Mucosa of rectum (tissue), 2 donors: ENCODE measurements around the gene RCVRN.
"Not testable (repeated sequence)": the region's sequence is repeated elsewhere in the genome, so short reads cannot be mapped to it uniquely, and the experiment has no call there.

ENCODE experiments used
- H3K27ac ChIP-seq, 2 donors: one replicate each; pipeline ENCODE4 v1.7.0; 2013; ENCODE audit warnings: inconsistent platforms in 2 of 2, low read depth in 2 of 2, low read length in 2 of 2
- H3K27me3 ChIP-seq, 2 donors: one replicate each; pipeline ENCODE4 v1.7.0; 2013; ENCODE audit warnings: low read length in 2 of 2; ENCODE audit not compliant: control insufficient read depth in 2 of 2, insufficient read depth in 2 of 2
- H3K36me3 ChIP-seq, 2 donors: one replicate each; pipeline ENCODE4 v1.7.0; 2013; ENCODE audit warnings: low read length in 2 of 2; ENCODE audit not compliant: control insufficient read depth in 2 of 2, insufficient read depth in 2 of 2
- H3K4me1 ChIP-seq, 2 donors: one replicate each; pipeline ENCODE4 v1.7.0; 2013; ENCODE audit warnings: low read length in 2 of 2, mild to moderate bottlenecking in 1 of 2; ENCODE audit not compliant: control insufficient read depth in 2 of 2, insufficient read depth in 2 of 2
- H3K4me3 ChIP-seq, 2 donors: one replicate each; pipeline ENCODE4 v1.7.0; 2013; ENCODE audit warnings: low read length in 2 of 2
- H3K9ac ChIP-seq, 2 donors: one replicate each; pipeline ENCODE4 v1.7.0; 2013; ENCODE audit warnings: low read length in 2 of 2, low read depth in 1 of 2, mild to moderate bottlenecking in 1 of 2
- H3K9me3 ChIP-seq, 2 donors: one replicate each; pipeline ENCODE4 v1.7.0; 2013; ENCODE audit warnings: low read length in 2 of 2; ENCODE audit not compliant: control insufficient read depth in 2 of 2
- donor health status: healthy.
- donor health status: Normal muscosa, but diverticular disease.

RCVRN gene

DNA sequence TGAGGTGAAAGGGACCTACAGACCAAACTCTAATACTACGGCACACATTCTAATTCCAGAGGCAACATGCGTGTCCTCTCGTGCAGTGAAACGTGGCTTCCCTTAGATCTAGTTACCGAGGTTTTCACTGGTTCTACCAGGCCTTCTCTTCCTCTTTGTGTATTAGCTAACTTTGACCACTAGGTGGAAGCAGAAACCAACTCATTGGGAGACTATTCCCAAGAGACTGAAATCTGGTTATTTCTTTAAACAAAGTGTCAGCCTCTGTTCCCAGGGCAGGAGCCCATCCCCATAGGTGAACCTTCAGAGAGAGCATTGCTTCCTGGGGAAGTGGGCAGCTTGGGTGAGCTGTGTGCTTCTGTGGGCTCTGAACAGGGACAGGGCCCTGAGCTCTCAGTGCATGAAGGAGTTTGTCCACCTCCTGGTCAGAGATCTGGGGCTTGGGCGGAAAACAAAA, 19.7 kb upstream of the RCVRN start:
- Histone ChIP-seq H3K27me3 (no peaks in the 10 kb centered on the region), H3K4me3 (no peak overlapping the region), H3K4me1 (no peaks in the 10 kb centered on the region), H3K9me3 (no peaks in the 10 kb centered on the region), H3K9ac (no peak overlapping the region), H3K36me3 (no peaks in the 10 kb centered on the region), H3K27ac (no peak overlapping the region)

DNA sequence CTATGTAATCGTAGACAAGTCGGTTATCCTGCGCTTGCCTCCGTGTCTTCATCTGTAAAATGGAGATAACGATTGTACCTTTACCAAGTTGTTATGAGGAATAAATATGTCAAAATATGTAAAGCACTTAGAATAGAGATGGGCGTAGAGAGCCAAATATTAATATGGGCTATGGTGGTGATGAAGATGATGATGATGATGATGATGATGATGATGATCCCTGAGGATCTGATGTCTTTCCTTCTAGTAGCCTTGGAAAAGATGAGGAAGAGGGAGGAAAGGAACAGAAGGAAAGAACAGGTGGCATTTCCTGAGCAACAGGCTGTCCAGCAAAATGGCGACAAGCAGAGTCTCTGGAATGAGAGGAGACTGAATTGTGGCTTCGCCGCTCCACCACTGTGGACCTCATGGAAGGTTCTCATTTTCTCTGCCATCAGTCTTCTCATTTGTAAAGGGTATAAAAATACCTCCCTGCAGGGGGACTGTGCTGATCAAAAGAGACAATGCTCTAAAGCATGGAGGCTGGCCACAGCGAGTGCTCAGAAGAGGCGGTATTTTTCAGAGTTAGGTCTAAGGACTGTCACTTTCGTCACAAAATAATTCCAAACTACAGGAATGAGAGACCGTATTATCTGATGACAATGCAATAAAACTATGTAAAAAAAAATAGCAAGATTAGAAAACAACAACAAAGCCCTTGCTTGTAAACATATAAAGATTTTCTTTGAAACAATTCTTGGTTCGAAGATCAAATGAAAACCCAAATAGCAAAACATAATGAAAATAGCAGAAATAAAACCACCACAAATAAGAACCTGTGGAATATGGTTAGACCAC, 17.2 kb upstream of the RCVRN start:
- no peaks in the 10 kb centered on the region for H3K27me3 ChIP-seq
- H3K4me3 ChIP-seq: no peak overlapping the region
- H3K4me1 ChIP-seq: no peaks in the 10 kb centered on the region
- H3K9ac ChIP-seq: no peak overlapping the region
- H3K9me3 ChIP-seq: no peaks in the 10 kb centered on the region
- H3K27ac ChIP-seq: no peak overlapping the region
- H3K36me3 ChIP-seq: peaks cover 0 to 3% of the 10 kb centered on the region in 2 donors

GRCh38 chr17:9921216-9921615, 16.1 kb upstream of the RCVRN start:
- H3K4me1 ChIP-seq, H3K9ac ChIP-seq, H3K27ac ChIP-seq, H3K9me3 ChIP-seq, H3K36me3 ChIP-seq, H3K4me3 ChIP-seq, H3K27me3 ChIP-seq: not testable (repeated sequence)

GRCh38 chr17:9918804-9919352, 13.8 kb upstream of the RCVRN start:
- H3K9me3 ChIP-seq: no peaks in the 10 kb centered on the region
- H3K27me3 ChIP-seq: no peaks in the 10 kb centered on the region
- H3K36me3 ChIP-seq: peaks cover 0 to 5% of the 10 kb centered on the region in 2 donors
- no peak overlapping the region for H3K9ac ChIP-seq
- H3K27ac ChIP-seq: no peak overlapping the region
- no peak overlapping the region for H3K4me3 ChIP-seq
- no peaks in the 10 kb centered on the region for H3K4me1 ChIP-seq

- Histone ChIP-seq H3K9me3 (no peaks in the 10 kb centered on the region), H3K36me3 (peaks cover 0 to 5% of the 10 kb centered on the region in 2 donors), H3K9ac (no peak overlapping the region), H3K4me1 (no peaks in the 10 kb centered on the region), H3K27ac (no peak overlapping the region), H3K4me3 (no peak overlapping the region), H3K27me3 (no peaks in the 10 kb centered on the region)
Observed at GRCh38 chr17:9918352-9918751, 13.3 kb upstream of the RCVRN start.

- Histone ChIP-seq H3K4me3 (no peak overlapping the region), H3K27me3 (no peaks in the 10 kb centered on the region), H3K9me3 (no peaks in the 10 kb centered on the region), H3K4me1 (no peaks in the 10 kb centered on the region), H3K9ac (no peak overlapping the region), H3K36me3 (peaks cover 0 to 5% of the 10 kb centered on the region in 2 donors), H3K27ac (no peak overlapping the region)
Observed at GRCh38 chr17:9917801-9918200, 12.7 kb upstream of the RCVRN start.

- no peak overlapping the region for H3K4me3 ChIP-seq
- H3K9ac ChIP-seq: no peak overlapping the region
- no peaks in the 10 kb centered on the region for H3K9me3 ChIP-seq
- H3K36me3 ChIP-seq: peaks cover 0 to 5% of the 10 kb centered on the region in 2 donors
- H3K4me1 ChIP-seq: no peaks in the 10 kb centered on the region
- H3K27ac ChIP-seq: no peak overlapping the region
- no peaks in the 10 kb centered on the region for H3K27me3 ChIP-seq
Observed at GRCh38 chr17:9917131-9917530, 12.1 kb upstream of the RCVRN start.

DNA sequence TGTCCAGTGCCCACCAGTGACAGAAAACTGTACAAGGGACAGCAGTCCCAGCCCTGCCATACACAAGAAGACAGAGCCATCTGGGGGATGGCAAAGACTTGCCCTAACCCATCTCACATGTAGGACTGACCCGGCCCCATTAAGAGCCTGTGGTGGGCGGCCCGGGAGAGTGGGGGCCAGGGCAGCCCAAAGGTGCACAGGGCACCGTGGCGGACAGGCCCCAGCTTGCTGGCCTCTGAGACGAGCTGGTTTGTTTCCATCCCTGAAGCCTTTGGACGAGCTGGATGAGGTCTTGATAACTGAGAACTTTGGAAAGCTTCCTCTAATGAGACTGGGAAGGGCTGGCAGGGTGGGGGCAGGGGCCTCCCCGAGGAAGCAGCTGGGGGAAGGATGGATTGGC, 11.0 kb upstream of the RCVRN start:
- no peak overlapping the region for H3K9ac ChIP-seq
- no peak overlapping the region for H3K4me3 ChIP-seq
- no peaks in the 10 kb centered on the region for H3K9me3 ChIP-seq
- peaks cover 0 to 5% of the 10 kb centered on the region in 2 donors for H3K36me3 ChIP-seq
- H3K27ac ChIP-seq: no peak overlapping the region
- no peaks in the 10 kb centered on the region for H3K4me1 ChIP-seq
- no peaks in the 10 kb centered on the region for H3K27me3 ChIP-seq

- Histone ChIP-seq H3K9ac (no peak overlapping the region), H3K4me1 (no peaks in the 10 kb centered on the region), H3K9me3 (no peaks in the 10 kb centered on the region), H3K27ac (no peak overlapping the region), H3K4me3 (no peak overlapping the region), H3K27me3 (no peaks in the 10 kb centered on the region), H3K36me3 (peaks cover 0 to 2% of the 10 kb centered on the region in 2 donors)
Observed at GRCh38 chr17:9913476-9913875, 8.4 kb upstream of the RCVRN start.

DNA sequence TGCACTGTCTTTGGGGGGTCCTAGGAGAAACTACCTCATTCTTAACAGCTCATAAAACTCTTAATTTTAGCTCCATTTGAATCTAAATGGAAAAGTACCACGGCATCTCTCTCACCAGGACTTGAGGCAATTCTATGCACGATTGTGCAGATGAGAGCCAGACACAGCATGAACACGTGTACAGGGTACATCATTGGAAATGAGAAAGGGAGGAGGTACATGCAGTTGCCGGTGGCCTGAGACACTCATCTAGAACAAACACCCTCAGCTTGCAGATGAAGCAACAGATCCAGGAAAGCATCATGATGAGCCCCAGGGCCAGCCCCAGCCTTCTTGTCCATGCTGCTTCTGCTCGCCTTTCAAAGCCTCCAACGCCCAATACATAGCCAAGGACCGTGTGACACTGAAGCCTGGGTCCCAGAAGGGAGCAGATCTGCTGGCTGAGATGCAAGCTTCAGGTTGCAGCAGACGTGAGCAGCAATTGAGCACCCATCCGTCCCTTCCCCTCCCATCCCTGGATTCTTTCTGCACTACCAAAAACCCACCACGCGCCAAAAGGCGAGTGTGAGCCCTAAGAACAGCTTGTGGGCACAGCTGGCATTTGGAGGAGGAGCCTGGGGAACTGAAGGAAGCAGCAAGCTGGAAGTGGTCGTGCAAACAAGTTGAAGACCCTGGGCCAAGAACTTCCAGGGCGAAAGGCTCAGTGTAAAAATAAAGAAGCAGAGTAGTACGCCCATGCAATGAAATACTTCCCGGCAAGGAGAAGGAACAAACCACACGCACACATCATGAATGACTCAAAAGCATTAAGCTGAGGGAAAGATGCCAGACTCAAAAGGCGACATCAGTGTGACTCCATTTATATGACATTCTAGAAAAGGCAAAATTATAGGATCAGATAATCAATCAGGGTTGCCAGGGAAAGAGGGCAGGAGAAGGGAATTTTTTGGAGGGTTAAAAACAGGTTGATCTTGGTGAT, 7.3 kb upstream of the RCVRN start:
- no peak overlapping the region for H3K4me3 ChIP-seq
- no peak overlapping the region for H3K9ac ChIP-seq
- no peaks in the 10 kb centered on the region for H3K27me3 ChIP-seq
- peaks cover 0 to 2% of the 10 kb centered on the region in 2 donors for H3K36me3 ChIP-seq
- no peaks in the 10 kb centered on the region for H3K4me1 ChIP-seq
- H3K27ac ChIP-seq: no peak overlapping the region
- no peaks in the 10 kb centered on the region for H3K9me3 ChIP-seq
